Activated CD8-positive, alpha-beta memory T cell treated with anti-CD3 and anti-CD28 coated beads for 48 hours (primary cell): ENCODE measurements around the gene CDCA5.
"Not testable (repeated sequence)": the region's sequence is repeated elsewhere in the genome, so short reads cannot be mapped to it uniquely, and the experiment has no call there.

Experiments
- DNase-seq, 3 experiments: peaks; one replicate each; pipeline ENCODE4 v3.0.0-alpha.2; 2020; ENCODE audit warnings: low read depth in 2 of 3, low spot score in 2 of 3

The CDCA5 gene

DNA sequence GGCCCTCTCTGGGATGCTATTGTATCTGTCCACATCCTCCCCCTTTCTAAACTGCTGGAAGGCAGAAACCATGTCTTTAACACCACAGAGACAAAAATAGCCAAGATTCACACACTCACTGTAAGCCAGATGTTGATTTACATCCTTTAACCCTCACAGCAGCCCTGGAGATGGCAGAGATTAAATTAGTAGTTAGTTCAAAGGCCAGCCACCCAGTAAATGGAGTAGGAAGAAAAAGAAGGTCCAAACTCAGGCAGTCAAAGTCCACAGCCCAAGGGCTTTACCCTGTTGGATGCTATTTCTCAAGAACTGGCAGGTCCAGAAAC lies 35.8 kb upstream of the CDCA5 start:
- no peak for DNase-seq

DNA sequence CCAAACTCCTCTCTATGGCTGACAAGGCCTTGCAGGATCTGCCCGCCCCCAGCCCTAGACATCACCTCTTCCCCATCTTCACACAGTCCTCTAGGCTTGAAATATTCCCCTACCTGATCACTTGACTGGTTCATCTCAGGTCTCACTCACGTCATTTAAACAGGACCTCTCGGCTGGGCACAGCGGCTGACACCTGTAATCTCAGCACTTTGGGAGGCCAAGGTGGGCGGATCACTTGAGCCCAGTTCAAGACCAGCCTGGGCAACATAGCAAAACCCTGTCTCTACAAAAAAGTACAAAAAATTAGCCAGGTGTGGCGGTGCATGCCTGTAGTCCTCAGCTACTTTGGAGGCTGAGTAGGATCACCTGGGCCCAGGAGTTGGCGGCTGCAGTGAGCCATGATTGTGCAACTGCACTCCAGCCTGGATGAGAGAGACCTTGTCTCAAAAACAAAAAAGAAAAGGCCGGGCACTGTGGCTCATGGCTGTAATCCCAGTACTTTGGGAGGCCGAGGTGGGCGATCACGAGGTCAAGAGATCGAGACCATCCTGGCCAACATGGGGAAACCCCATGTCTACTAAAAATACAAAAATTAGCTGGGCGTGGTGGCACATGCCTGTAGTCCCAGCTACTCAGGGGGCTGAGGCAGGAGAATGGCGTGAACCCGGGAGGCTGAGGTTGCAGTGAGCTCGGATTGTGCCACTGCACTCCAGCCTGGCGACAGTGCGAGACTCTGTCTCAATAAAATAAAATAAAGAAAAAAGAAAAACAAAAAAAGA lies 35.2 kb upstream of the CDCA5 start:
- DNase-seq, result not testable (repeated sequence)

DNA sequence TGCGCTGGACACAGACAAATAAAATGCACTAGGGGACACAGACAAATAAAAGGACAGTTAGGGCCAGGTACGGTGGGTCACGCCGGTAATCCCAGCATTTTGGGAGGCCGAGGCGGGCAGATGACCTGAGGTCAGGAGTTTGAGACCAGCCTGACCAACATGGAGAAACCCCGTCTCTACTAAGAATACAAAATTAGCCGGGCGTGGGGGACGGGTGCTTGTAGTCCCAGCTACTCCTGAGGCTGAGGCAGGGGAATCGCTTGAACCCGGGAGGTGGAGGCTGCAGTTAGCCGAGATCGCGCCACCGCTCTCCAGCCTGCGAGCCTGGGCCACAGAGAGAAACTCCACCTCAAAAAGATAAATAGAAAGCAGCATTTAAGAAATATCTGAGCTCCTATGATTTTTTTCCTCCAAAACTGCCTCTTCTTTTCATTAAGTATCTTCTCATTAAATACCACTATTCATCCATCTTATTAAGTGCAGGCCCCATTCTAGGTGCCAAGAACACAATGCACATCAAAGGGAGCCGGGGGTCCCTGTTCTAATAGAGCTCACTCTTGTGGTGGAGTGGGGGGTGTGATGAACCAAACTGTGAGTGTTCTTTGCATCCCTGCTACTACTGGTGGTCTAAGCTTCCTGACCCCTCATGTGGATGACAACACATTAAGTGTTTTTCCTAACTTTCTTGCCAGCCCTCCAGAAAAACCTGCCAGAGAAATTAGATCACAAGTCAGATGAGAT lies 34.4 kb upstream of the CDCA5 start:
- DNase-seq, result no peak

DNA sequence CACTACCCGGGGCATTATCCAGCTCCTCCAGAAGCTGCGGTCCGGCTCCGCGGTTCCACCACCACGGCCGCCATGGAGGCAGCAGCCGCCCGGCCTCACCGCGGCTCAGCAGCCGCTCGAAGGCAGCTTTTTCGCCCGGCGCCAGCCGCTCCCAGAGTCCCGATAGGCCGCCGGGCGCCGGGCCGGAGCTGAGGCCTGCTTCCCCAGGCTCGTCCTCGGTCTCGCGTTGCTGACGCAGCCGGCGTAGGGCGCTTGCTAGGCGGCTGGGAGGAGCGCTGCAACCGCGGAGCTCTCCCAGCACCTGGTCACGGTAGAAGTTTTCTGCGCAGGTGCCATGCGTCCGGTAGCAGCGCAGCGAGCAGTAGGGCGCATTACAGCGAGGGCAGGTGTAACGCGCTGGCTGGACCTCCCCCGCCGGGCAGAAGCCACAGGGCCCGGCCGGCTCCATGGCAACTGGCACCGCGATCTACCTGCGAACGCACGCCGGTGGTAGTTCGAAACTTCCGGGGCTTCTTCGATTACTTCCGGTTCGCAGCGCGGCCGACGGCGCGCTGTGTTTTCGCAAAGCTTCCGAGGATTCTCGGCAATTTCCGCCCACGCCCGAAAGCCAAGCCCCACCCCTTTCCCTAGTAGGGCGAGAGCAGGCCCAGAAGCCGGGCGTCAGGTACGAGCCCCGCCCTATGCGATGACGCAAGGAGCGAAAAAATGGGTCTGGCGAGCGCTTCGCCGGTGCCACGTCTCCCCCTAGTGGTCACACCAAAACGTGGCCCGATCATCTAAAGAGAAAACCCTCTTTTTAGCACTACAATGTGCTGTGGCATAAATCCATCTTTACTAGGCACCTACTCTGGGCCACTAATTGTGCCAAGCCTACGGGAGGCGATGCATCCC lies 33.6 kb upstream of the CDCA5 start, which contains the start of gene ZNHIT2:
Gene ZNHIT2 (minus strand): TSS at position 496 of the 891 bp plus-strand sequence. CDS start 48 bp downstream, at position 448.
- DNase-seq, result peak; percentile 99

DNA sequence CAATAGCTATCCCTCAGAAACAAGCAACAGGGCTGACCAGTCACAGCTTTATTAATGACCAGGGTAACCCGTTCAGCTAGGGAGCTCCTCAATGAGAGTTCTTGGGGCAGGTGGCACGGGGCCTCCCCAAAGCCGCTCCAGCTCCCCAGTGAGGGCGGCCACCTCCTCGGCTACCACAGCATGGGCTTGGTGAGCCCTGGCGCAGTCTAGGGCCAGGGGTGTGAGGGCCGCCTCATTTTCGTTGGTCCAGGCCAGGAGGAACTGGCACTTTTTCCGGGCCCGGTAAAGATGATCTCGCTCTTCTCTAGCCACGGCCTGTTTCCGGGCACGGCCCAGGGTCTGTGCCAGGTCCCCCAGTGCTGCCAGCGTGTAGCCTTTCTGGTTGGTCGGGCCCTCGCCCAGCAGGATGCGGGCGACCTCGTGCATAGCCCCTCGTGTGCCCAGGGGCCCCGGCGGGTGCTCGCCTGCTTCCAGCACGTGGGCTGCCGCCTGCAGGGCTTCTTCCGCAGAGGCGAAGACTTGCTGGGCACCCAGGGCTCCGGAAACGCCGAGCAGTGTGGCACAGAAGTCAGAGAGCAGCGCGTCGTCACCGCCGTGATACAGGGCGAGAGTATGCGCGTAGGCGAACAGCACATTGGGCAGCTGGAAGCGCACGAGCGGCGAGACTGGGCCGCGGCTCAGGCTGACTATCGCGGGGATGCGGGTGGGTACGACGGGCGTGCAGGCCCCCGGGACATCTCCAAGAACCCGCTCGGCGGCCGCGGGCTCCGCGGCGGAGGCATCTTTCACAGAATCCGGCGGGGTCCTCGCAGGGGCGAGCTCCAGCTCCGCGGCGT lies 32.7 kb upstream of the CDCA5 start:
- no peak for DNase-seq

DNA sequence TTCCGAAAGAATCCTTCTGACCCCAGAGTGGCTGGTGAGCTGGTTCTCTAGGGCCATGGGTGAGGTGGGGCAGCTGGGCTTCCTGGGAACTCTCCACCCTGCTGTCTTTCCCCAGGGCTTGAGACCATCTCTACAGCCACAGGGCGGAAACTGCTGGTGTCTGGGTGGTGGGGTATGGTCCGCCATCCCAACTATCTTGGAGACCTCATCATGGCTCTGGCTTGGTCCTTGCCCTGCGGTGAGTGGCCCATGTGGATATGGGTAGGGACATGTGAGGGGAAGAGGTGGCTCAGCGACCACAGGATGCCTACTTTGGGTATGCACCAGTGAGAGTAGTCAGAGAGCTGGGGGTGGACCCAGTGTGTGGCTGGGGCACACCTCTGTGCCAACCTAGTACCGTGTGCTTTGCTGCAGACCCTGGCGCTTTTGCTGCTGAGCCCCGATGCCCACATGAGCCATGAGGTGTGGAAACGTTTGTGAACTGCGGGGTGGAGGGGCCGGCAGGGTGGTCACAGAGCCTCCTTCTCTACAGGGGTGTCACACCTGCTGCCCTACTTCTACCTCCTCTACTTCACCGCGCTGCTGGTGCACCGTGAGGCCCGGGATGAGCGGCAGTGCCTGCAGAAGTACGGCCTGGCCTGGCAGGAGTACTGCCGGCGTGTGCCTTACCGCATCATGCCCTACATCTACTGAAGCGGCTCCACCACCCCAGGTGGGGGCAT lies 31.7 kb upstream of the CDCA5 start:
- no peak for DNase-seq

DNA sequence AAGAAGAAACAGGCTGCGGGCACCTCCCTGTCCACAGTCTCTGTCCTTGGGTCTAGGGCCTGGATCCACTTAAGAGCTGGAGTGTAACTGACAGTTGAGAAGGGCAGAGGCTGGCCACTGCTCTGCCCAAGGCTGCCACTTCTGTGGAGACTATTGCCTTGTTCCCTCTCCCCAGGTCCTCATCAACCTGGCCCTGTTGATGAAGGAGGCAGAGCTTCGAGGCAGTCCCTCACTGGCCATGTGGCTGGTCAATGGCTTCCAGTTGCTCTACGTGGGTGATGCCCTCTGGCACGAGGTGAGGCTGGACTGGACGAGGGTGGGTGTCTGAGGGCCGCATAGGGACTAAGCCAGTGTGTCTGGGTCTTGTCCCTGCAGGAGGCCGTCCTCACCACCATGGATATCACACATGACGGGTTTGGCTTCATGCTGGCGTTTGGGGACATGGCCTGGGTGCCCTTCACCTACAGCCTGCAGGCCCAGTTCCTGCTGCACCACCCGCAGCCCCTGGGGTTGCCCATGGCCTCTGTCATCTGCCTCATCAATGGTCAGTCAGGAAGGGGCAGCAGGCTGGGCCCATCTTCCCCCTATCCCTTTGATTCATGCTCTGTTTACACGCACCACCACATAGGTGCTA lies 30.8 kb upstream of the CDCA5 start:
- no peak for DNase-seq

DNA sequence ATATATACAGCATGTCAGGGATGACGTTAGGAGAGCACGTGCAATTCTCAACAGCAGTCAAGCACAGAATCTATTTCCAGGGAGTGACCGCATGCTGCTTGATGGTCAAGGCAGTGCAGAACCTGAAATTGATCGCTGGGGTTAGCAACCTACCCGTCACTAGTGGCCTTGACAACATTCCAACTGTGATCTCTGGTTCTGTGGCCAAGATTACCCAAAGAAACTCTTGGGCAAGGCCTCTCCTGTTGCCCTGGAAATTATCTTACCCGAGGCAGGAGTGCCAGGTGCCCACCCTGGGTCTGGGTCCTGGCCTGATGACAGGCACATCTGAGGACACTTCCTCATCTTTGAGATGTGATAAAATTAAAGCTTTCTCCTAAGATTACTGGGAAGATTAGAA lies 30.0 kb upstream of the CDCA5 start:
- no peak for DNase-seq

DNA sequence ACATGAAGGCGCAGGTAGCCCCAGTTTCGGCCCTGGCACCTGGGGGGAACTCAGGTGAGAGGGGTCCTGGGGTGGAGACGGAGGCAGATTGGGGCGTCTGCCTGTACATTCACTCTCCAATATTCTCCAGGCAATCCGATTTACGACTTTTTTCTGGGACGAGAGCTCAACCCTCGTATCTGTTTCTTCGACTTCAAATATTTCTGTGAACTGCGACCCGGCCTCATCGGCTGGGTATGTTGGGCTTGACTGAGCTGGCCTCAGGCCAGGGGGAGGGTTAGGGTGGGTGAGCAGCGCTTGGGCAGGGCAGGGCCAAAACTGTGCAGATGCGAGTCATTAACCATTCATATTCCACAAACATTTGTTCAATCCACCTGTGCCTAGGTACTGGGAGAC lies 29.5 kb upstream of the CDCA5 start:
- no peak for DNase-seq

DNA sequence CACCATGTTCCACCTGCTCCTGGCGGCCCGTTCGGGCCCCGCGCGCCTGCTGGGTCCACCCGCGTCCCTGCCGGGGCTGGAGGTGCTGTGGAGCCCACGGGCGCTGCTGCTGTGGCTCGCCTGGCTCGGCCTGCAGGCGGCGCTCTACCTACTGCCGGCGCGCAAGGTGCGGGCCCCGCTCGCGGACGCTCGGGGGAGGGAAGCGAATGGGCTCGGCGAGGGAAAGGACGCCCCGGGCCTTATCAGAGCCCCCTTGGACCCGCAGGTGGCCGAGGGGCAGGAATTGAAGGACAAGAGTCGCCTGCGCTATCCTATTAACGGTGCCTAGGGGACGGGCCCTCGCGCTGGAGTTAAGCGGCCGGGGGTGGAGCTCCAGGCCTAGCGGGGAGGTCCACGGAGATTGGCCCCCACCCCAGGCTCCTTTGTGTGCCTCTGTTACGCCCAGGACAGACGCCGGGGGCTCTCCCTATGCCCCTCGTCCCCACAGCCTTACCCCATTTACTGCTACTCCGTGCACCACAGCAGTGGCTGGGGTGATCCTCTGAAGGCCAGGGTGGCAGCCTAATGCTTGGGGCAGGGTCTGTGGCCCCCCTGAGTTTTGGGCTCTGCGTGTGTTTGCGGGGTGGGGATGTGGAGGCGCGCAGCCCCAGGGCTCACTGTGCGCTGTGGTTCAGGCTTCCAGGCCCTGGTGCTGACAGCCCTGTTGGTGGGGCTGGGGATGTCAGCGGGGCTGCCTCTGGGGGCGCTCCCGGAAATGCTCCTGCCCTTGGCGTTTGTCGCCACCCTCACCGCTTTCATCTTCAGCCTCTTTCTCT lies 28.9 kb upstream of the CDCA5 start:
- no peak for DNase-seq

DNA sequence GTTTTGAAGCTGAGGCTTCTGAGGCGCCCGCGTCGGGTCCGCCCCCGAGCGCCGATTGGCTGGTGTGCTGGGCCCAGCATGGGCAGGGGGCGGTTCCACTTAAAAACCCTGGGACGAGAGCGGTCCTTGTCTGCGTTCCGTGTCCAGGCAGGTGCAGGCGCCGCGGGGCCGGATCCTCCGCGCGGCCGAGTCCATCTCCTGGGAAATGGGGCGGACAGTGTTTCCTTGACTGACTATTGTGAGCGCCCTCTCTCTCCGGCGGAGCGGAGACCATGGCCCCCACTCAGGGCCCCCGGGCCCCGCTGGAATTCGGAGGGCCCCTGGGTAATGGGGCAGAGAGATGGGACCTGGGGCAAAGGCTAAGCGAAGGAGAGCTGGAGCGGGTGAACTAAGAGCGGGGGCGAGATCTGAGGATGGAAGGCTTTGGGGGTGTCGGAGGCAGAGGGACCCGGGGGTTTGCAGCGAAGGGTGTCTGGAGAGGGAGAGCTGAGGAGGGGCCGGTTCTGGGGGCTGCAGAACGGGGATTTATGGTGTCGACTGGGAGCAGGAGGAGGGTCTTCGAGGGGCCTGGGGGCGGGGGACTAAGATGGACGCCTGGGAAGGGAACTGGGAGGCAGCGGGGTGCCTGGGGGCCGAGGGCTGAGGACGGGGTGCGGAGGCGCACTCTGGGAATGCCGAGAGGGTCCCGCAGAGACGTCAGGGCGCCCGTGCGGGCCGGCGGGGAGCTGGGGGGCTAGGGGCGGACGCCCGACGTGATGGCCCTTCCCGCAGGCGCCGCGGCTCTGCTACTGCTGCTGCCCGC lies 28.1 kb upstream of the CDCA5 start, which contains the start of gene TM7SF2:
Gene TM7SF2 (plus strand): TSS at position 129 of the 802 bp plus-strand sequence. CDS start 144 bp downstream, at position 273.
- DNase-seq, result peak; percentile 76 to 89 (median 85)

DNA sequence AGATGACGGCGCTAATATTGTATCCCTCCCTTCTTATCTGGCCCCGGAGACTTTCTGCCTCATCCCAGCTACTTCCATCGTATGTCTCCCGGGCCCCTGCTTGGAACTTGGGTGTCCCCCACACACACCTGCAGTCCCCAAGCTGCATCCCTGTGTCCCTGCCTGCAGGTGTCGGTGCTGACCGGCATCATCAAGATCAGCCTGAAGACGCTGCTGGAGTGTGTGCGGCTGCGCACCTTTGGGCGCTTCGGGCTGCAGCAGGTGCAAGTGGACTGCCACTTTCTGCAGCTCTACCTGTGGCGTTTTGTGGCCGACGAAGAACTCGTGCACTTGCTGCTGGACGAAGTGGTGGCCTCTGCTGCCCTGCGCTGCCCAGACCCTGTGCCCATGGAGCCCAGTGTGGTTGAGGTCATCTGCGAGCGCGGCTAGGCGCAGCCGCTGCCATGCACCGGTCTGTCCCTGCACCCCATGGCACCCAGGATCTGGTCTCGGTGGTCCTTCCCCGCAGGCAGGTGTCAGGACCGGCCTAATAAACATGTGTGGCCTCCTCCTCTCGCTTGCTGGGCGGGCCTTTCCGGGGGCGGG lies 27.4 kb upstream of the CDCA5 start:
- DNase-seq, result no peak

DNA sequence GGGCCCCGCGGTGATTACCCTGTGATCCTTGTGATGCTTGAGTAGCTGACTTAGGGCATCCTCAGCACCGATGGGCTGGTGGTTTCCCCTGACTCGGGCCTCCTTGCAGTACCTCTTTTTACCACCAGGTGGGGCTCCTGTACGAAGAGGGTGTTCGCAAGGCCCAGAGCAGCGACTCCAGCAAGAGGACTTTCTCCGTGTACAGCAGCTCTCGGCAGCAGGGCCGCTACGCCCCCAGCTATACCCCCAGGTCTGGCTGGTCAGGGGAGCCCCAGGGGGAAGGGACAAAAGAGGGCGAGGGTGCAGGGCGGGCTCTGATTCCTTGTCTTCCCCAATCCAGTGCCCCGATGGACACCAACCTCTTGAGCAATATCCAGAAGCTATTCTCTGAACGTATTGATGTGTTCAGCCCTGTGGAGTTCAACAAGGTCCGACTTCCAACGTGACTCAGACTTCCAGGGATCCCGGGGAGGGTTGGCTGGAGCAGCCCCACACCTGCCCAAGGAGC lies 26.6 kb upstream of the CDCA5 start:
- DNase-seq, result peak; percentile 83 to 100 (median 99)

DNA sequence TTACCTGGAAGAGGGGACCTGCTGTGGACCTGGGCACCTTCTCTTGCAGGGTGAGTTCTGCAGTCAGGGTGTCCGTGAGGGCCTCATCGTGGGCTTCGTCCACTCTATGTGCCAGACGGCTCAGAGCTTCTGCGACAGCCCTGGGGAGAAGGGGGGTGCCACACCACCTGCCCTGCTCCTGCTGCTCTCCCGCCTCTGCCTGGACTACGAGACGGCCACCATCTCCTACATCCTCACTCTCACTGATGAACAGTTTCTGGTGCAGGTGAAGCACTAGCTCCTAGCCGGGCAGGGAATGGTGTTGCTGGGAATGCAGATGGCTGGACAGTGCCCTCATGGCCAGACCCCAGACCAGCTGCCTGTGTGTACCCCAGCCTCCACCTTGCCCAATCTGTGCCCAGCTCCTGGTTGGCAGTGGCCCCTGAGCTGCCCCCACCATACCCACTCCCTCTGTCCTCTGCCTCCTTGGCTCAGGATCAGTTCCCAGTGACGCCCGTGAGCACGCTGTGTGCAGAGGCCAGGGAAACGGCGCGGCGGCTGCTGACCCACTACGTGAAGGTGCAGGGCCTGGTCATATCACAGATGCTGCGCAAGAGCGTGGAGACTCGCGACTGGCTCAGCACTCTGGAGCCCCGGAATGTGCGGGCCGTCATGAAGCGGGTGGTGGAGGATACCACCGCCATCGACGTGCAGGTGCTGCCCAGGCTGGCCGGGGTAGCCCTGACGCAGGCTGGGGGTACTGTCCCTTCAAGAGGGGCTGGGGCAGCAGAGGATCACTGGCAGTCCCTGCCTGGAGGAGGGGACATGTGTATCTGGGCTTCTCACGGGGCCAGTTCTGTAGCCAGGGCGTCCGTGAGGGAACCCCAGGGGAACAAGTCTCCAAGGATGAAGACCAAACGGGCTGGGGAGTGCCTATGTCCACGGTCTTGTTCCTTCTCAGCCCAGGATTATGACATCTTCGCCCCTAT lies 25.7 kb upstream of the CDCA5 start:
- DNase-seq, result no peak

DNA sequence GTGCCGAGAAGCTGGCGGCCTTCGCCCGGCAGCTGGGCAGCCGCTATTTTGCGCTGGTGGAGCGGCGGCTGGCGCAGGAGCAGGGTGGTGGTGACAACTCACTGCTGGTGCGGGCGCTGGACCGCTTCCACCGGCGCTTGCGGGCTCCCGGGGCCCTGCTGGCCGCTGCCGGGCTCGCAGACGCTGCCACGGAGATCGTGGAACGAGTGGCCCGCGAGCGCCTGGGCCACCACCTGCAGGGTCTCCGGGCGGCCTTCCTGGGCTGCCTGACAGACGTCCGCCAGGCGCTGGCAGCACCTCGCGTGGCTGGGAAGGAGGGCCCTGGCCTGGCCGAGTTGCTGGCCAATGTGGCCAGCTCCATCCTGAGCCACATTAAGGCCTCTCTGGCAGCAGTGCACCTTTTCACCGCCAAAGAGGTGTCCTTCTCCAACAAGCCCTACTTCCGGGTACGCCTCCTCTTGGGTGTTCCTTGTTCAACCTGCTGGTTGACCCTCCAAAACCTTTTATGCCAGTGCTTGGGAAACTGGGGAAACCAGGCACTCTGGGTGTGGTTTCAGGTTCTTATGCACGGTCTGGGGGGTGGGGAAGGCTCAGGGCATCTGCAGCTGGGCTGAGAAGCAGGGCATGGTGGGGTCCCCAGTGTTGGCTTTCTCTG lies 24.8 kb upstream of the CDCA5 start:
- DNase-seq, result no peak
